G401.6 (cell line): ENCODE measurements around the gene SPATA20.

Experiments used
- FAIRE-seq: peaks from 2 replicates; lab custom pipeline; 2012; peaks lifted over from hg19 to GRCh38; lab: Jason Lieb, UNC

Gene SPATA20

DNA sequence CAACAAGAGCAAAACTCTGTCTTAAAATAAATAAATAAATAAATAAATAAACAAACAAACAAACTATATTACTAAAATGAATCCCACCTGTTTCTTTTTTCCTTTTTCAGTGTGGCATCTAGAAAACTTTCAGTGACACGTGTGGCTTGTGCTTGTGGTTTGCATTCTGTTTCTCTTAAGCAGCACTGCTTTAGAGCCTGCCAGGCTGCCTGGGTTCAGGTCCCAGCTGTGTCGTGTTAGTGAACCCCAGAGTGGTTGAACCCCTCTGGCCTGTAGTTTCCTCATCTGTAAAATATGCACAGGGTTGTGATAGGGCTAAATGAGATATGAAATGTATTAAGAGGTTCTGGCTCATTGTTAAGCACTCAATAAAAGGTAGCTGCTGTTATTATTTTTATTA lies 26.5 kb upstream of the SPATA20 start:
- no peak for FAIRE-seq

DNA sequence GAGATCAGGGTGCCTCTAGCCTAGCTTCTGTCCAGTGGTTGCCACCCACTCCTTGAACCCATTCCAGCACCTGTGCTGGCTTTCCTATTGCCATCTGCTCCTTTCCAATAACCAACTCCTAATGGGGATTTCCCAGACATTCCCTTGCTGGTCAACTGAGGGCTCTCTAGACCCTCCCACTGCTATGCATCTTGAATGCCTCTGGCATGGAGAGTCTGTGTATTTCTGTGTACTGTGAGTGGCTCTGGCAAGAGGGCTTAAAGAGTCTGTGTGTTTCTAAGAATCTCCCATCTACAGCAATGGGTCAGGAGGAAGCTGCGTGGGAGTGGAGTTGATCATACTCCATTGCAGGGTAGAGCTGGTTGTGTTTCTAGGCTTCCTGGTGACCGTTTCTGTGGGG lies 25.5 kb upstream of the SPATA20 start:
- FAIRE-seq = no peak

DNA sequence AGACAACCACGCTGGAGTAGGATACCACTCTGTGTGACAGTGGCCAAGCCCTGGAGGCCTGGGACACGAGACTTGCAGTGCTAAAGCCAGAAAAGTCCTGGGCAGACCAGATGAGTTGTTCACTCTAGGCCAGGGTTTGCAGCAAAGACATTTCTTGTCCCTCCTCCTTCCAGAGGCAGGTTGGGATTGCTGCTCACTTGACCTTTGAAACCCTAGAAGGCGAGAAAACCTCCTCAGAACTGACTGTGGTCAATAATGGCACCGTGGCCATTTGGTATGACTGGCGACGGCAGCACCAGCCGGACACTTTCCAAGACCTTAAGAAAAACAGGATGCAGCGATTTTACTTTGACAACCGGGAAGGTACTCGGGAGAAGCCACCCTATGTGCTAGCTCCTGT lies 24.2 kb upstream of the SPATA20 start:
- FAIRE-seq = no peak

DNA sequence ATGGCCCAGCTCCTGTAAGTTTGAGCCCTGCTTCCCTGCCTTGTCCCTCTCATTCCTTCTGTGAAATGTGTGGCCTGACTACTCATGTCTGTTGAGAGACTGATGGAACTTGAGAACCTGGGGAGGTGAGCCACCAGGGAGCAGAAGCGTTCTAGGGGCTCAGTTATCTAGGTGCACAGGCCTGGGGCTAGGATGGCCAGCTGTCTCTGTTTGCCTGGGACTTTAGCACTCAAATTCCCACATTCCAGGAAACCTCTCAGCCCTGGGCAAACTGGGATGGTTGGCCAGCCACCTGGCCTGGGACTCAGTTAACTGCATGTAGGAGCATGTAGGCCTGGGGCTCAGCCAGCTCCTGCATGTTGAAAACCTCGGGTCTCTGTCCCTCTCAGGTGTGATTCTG lies 23.8 kb upstream of the SPATA20 start:
- FAIRE-seq = no peak

GRCh38 chr17:50524838-50525237 lies 22.1 kb upstream of the SPATA20 start:
- FAIRE-seq = no peak

DNA sequence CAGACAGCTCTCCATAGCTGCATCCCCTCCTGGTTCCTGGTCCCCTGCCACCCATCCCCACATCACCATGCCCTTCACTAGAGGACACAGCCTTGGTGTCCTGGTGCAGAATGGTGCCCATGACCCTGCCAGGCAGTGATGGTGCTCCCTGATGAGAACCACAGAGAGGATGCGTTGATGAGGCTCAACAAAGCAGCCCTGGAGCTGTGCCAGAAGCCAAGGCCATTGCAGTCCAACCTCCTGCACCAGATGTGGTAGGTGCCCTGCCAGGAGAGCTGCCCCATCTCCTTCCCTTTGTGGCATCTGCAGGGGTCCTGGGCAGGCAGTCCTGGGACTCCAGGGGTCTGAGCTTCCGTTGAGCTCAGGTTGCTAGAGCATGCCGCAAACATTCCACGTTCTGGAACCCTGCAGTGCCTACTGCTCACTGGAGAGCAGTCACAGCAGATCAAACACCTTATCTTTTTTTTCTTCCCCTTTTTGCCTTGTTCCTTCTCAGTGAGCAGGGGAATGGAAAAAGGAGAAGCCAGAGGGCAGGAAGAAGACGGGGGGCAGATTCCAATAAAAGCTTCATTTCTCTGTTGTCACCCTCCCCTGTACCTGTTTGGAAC lies 19.7 kb upstream of the SPATA20 start:
- no peak for FAIRE-seq

DNA sequence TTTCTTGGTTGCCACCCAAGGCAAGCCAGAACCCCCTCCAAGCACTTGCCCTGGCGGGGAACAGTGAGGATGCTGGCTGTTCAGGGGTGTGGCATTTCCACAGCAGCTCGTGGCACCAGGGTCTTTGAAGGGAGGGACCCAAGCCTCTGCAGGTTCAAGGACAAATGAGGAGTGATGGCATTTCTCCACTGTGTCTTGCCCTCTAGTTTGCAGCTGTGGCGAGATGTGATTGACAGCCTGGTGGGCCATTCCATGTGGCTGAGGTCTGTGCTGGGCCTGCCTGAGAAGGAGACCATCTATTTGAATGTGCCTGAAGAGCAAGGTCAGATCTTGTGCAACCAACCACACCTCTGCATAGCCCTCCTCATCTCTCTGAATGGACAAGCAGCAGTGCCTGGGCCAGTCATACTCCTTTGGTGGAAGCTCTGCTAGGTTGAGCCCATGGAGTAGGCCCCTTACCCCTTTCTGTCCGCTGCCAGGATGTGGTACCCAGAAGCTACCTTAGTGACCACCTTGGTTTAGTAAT lies 19.0 kb upstream of the SPATA20 start:
- FAIRE-seq = no peak

DNA sequence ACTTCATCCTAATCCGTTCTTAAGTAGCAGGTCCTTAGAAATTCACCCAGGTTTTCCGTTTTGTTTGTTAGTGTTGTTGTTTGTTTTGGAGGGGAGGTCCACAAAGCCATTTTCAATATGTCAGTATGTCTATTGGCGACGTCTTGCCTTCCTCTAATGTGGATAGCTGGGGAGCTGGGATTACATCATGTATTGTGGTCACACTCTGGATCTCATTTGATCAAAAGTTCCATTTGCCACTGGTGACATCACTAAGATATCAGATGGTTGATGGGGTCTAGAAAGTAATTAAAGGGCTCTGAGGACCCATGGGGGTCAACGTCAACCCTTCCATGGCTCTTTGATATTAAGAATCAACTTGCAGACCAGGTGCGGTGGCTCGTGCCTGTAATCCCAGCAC lies 17.1 kb upstream of the SPATA20 start:
- FAIRE-seq = no peak

- no peak for FAIRE-seq
Observed at GRCh38 chr17:50531428-50532025, 15.4 kb upstream of the SPATA20 start.

GRCh38 chr17:50532452-50533024 lies 14.4 kb upstream of the SPATA20 start, which contains the start of gene EPN3:
Gene EPN3 (plus strand): TSS chr17:50532735. CDS start chr17:50536557, 3,822 bp downstream.
- FAIRE-seq = no peak

DNA sequence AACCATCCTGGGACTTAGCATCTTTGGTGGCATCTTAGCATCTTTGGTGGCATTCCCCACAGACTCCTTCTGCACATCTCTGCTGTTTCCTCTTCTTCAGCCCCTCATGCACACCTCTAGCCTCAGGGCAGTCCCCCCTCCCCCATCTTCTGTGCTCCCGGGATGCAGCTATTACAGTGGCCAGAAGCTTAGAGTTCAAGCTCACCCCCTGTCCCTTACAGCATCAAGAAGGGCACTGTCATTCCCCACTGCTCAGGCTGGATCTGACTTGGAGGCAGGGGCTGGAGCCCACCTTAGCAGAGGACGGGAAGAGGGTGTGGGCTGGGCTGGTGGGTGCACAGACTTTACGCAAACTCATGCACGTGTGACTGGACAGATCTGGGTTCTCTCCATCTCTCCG lies 13.8 kb upstream of the SPATA20 start:
- FAIRE-seq = no peak

DNA sequence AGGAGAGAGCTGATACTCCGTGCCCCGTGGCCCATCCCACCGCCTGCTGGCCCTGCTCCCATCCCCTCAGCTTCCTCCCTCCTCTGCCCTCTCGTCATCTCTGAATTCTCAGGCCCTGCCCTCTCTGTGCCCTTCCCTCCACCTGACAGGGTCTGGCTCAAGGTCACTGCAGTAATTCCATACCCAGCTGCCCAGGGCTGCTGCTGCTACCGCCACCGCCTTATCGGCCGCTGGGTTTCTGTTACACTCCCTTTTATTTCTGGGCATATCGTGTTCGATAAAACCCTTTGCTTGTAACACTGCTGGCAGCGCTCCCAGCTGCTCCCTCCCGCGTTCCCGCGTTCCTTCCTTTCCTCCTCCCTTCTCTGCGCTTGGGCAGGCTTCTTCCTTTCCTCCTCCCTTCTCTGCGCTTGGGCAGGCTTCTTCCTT lies 13.2 kb upstream of the SPATA20 start:
- no peak for FAIRE-seq

- no peak for FAIRE-seq
Observed at GRCh38 chr17:50534222-50534978, 12.6 kb upstream of the SPATA20 start.

DNA sequence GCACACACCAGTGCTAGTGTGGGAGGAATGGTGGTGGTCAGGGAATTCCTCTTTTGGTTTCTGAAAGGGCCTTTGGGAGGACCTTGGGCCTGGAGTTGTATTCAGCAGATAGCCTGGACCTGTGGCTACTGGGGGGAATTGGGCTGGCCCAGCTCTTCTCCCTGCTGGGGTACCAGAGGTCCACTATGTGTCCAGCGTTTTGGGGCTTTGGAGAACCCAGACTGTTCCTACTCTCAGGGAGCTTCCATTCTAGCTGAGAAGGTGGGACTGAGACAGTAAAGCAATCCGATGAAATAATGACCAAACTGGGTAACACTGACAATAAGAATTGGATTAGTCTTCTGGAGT lies 12.0 kb upstream of the SPATA20 start:
- FAIRE-seq = no peak

- no peak for FAIRE-seq
Observed at GRCh38 chr17:50535407-50535806, 11.6 kb upstream of the SPATA20 start.

DNA sequence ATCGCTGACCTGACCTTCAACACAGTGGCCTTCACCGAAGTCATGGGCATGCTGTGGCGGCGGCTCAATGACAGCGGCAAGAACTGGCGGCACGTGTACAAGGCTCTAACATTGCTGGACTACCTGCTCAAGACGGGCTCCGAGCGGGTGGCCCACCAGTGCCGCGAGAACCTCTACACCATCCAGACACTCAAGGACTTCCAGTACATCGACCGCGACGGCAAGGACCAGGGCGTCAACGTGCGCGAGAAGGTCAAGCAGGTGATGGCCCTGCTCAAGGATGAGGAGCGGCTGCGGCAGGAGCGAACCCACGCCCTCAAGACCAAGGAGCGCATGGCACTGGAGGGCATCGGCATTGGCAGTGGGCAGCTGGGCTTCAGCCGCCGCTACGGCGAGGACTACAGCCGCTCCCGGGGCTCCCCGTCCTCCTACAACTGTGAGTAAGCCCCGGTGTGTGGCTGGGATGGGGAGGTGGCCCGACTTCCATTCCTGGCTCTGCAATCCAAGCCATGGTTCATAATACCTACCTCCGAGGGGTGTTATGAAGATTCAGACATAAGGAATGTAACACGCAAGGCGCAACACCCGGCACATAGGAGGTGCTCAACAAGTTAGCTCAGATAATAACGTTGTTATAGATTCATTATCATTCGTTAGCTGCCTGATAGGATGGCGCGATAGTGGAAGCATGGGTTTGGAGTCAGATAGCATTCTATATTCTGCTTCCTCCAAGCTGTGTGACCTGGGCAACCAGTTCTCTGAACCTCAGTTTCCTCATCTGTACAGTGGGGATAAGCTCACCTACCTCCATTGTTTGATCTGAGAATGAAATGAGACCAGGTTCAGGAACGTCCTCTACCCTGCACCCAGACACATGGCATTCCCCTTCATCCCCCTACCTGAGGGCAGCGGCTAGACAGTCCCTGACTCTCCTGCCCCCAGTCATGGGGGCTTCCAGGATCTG lies 10.0 kb upstream of the SPATA20 start:
- FAIRE-seq = no peak

DNA sequence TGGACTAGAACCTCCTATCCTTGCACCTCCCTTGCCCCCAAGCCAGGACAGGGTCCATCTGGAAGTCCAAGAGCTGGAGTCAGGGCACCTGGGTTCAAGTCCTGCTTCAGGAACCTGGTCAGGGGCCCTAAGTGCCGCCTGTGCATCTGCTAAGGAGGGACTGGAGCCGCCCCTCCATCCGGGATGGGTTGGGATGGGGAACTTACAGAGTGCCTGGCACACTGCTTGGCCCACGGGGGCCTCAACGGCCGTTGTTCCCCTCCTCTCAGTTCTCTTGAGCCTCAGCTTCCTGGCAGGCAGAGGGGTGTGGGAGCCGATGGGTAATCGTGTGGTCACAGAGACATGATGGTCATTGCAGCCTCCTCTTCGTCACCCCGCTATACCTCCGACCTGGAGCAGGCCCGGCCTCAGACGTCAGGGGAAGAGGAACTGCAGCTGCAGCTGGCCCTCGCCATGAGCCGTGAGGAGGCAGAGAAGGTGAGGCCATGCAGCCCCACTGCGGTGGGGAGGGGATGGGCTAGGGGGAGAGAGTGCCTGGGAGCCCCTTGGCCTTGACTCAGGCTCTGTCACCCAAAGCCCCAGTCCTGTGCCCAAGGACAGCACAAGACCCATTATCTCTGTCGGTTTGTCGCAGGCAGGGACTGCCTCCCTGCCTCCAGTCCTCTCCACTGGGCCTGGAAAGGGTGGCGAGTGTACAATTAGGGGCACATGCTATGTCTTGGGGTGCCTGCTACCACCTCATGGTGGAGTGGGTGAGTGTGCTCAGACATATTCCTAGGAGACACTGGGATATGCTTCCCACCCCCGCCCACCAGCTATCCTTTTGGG lies 9.0 kb upstream of the SPATA20 start:
- FAIRE-seq = no peak

- FAIRE-seq = no peak
Observed at GRCh38 chr17:50538549-50539410, 8.2 kb upstream of the SPATA20 start.

DNA sequence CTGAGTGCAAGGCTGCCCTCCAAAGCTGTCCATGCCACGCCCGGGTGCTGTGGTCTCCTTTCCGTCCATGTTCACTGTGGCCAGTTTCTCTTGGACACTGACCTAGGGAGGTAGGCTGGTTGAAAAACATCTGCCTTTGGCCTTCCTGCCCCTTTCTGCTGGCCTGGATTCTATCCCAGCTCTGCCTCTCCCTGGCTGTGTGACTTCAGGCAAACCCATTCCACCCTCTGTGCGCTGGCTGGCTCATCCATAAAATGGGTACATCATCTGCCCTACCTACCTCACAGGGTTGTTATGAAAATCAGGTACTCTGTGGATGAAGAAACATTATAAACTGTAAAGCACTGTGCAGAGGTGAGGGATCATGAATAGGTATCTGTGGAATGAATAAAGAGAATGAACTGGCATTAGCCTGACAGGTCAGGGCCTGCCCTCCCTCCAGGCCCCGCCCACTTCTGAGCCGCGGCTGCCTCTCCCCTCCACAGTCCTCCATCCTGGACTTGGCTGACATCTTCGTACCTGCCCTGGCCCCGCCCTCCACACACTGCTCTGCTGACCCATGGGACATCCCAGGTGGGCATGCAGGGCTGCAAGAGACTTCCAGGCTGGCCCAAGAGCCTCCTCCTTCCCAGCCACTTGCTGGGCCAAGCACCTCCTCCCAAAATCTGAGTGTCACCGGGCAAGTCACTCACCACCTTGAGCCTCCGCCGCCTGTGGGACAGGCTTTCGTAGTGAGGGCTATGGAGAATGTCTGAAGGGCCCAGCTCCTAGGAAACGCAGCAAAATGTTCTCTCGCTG lies 7.0 kb upstream of the SPATA20 start:
- FAIRE-seq = no peak
